ENCODE data around the gene UROS. TPM values are rescaled to one million over a fixed set of nuclear protein-coding genes. Genes with fewer than 3 reads are reported as not detected.

Gene UROS
- total and polyA plus RNA-seq, 2 donors (not counting 3 experiments of a cell fraction or from before 2014, with no cell fraction given) = 38.4 to 42.0 TPM

DNA sequence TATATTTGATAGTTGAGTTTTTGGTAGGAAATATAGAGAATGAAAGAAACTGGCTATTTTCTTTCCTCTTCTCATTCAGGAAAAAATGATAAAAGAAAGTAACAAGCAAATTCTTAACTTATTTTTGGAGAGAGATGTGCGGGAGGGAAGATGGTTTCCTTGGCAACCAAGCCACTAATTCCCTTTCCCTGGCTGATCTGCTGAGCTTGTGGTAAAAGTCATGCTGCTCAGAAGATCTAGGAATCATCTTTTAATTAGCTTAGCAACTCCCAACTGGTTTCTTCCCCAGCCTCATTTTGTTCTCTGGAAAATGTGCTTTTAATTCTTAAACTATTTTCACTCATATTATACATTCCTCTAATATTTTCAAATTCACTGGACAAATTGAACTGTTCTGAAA, 11.8 kb downstream of the UROS start:
- Histone ChIP-seq H3K9me3 (replicated peaks; ENCODE audit: control insufficient read depth, insufficient read depth, low read length) (no peaks in the 10 kb centered on the region), H2AFZ (ENCODE audit: low read depth, low read length) (no peak overlapping the region), H3K27me3 (ENCODE audit: control insufficient read depth in 2 of 2, insufficient read depth in 2 of 2, low read length in 2 of 2) (no peaks in the 10 kb centered on the region), H3K27ac (ENCODE audit: insufficient read depth, low read depth, low read length) (no peak overlapping the region), H3K9ac (replicated peaks; ENCODE audit: extremely low read depth, insufficient read depth, low read length) (no peak overlapping the region), H3K9me1 (replicated peaks; ENCODE audit: control insufficient read depth, extremely low read depth, insufficient read depth, low read length) (no peaks in the 10 kb centered on the region), H4K20me1 (replicated peaks; ENCODE audit: control insufficient read depth, extremely low read depth, insufficient read depth, low read length) (no peaks in the 10 kb centered on the region), H3K36me3 (ENCODE audit: control insufficient read depth in 2 of 2, extremely low read depth in 1 of 2, insufficient read depth in 2 of 2, low read length in 2 of 2) (peaks cover 5 to 7% of the 10 kb centered on the region in 2 experiments), H3K4me2 (ENCODE audit: insufficient read depth, low read length) (no peak overlapping the region), H3K4me1 (ENCODE audit: control insufficient read depth, extremely low read depth, insufficient read depth, low read length) (no peaks in the 10 kb centered on the region), H3K4me3 (replicated peaks in 1 of 3; ENCODE audit: insufficient read depth in 1 of 3, low read depth in 1 of 3, low read length in 3 of 3) (no peak overlapping the region), H3K79me2 (ENCODE audit: control insufficient read depth, insufficient read depth, low read length) (no peaks in the 10 kb centered on the region)
- intact Hi-C loops (cut with micrococcal nuclease) = no loop called here
- BruUV-seq (replicated peaks) = no TSS peak
- FAIRE-seq (no peak), DNase-seq (ENCODE audit: low read depth, low spot score) (no peak)
- dilution Hi-C loops (cut with MboI; ENCODE audit: extremely low pct_ligation_motif_present, low sequenced_read_pairs) = no loop called here
- POLR2A ChIA-PET = no interaction called here
- TF ChIP-seq GATA2 (IDR thresholded peaks at IDR 0.05; ENCODE audit: insufficient read depth, insufficient read length, low read depth, low read length) (no peak), EZH2 (IDR thresholded peaks at IDR 0.05; ENCODE audit: borderline replicate concordance, low read depth, low read length, severe bottlenecking) (no peak), POLR2A (IDR thresholded peaks at IDR 0.05; ENCODE audit: low read depth, low read length) (no peak), MYC (IDR thresholded peaks at IDR 0.05; ENCODE audit: low read depth, low read length) (no peak), POLR2AphosphoS5 (IDR thresholded peaks at IDR 0.05; ENCODE audit: insufficient read depth, low read depth, low read length) (no peak), CTCF (IDR thresholded peaks at IDR 0.05; ENCODE audit: extremely low read depth in 1 of 2, insufficient read depth in 1 of 2, low read depth in 1 of 2, low read length in 2 of 2) (no peak), JUN (IDR thresholded peaks at IDR 0.05; ENCODE audit: borderline replicate concordance, insufficient read depth, insufficient read length, low read depth) (no peak), FOS (IDR thresholded peaks at IDR 0.05; ENCODE audit: borderline replicate concordance, insufficient read depth, low read length) (no peak)
- TF ChIP-seq, protein P1, sequence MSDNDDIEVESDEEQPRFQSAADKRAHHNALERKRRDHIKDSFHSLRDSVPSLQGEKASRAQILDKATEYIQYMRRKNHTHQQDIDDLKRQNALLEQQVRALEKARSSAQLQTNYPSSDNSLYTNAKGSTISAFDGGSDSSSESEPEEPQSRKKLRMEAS (IDR thresholded peaks at IDR 0.05; ENCODE audit: insufficient read depth, insufficient read length) = no peak
- CTCF ChIA-PET = no interaction called here

Data from endothelial cell of umbilical vein (primary cell).